GM21528 (cell line): ENCODE measurements around the gene MED7.
"Not testable (repeated sequence)": the region's sequence is repeated elsewhere in the genome, so short reads cannot be mapped to it uniquely, and the experiment has no call there.

Experiments used
- ATAC-seq: cut with Tn5 transposase; IDR thresholded peaks from one replicate; pipeline ENCODE4 v1.9.1; 2021; ENCODE audit warnings: mild to moderate bottlenecking, moderate library complexity; ENCODE audit not compliant: unreplicated experiment, low FRiP score

Gene MED7, protein sequence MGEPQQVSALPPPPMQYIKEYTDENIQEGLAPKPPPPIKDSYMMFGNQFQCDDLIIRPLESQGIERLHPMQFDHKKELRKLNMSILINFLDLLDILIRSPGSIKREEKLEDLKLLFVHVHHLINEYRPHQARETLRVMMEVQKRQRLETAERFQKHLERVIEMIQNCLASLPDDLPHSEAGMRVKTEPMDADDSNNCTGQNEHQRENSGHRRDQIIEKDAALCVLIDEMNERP

GRCh38 chr5:157142317-157143126 lies at the start of gene MED7:
Gene MED7, minus strand, starts transcription at chr5:157142865. Its CDS starts 3,434 bp downstream, at chr5:157139431.
- peak; percentile 100 for ATAC-seq

GRCh38 chr5:157189223-157189622 lies 46.6 kb upstream of the MED7 start:
- ATAC-seq = no peak

- ATAC-seq = no peak
Observed at GRCh38 chr5:157188270-157188669, 45.6 kb upstream of the MED7 start.

DNA sequence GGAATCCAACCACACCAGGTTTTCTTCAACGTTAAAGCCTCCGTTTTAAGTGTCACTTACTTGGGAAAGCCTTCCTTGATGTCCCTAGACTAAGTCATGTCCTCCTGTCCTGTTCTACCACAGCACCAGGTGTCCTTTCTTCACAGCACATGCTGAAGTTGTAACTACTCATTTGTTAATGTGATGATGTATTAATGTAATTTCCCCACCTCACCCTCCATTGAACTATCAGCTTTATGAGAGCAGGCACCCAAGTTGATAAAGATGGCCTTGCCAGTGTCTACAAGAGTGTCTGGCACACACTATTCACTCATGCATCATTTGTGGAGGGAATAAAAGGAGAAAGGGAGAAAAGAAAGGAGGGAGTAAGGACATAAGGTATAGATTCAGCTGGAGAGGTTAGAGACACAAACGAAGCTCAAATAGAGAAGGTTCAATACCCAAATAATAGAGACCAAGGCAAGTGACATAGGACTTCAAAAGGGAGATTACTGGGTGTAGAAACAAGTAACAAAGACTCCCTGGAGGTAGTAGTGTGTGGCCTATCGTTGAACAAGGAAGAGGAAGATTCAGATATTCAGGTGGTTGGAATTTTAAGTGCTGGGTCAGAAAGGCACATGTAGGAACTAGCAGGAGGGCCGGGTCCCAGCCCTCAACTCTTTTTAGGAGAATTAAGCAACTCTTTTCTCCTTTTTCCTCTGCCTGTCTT lies 44.5 kb upstream of the MED7 start:
- ATAC-seq = no peak

DNA sequence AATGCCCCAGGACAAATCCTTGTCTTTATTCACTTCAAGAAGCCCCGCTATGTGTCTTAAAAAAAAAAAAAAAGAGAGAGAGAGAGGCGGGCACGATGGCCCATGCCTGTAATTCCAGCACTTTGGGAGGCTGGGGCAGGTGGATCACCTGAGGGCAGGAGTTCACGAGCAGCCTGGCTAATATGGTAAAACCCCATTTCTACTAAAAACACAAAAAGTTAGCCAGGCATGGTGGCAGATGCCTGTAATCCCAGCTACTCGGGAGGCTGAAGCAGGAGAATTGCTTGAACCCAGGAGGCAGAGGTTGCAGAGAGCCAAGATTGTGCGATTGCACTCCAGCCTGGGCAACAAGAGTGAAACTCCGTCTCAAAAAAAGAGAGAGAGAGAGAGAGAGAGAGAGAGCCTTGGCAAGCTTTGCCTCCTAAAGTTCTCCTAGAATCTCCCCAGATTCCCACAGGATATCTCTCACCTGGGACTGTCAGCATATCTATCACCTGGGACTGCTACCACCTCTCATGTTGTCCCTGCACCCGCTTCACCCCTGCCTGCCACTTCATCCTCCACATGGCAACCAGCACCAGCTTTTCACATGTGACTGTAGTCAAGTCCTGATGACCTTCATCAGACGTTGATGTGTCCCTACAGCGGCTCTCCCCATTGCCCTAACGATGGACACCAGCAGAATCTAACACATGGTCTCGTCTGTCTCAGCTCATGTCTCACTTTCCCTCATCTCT lies 43.8 kb upstream of the MED7 start:
- no peak for ATAC-seq

GRCh38 chr5:157185122-157185521 lies 42.5 kb upstream of the MED7 start:
- ATAC-seq = not testable (repeated sequence)

GRCh38 chr5:157184117-157184670 lies 41.5 kb upstream of the MED7 start:
- ATAC-seq = no peak

DNA sequence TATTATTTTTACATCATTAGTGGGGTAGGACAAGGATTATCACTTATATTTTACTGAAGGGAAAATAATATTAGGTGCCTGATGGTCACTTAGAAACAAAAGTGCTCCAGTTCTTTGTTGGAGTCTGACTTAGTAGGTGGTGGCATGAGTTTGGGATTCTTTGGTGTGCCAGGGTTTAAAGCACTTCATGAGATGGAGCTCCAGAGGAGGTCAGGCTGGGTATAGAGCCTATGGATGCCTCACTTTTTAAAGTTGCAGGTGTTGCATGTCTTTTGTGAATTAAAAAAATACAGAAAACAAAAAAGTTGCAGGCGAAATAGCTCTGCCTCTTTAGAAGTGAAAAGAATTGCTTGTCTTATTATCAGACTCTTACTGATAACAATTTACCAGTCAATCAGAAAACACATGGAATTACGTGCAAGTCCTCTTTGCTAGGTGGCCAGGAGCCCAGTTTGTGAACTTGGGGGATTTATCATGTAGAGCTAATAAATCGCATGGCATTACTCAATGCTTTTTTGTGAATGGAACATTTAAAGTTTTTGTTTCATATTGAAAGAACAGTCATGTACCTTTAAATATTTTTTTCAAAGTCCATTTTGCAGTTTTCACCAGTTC lies 39.6 kb upstream of the MED7 start:
- ATAC-seq = no peak

- no peak for ATAC-seq
Observed at GRCh38 chr5:157180374-157181264, 38.0 kb upstream of the MED7 start, which contains the start of gene ITK. Gene ITK, plus strand, starts transcription at chr5:157180840. Its CDS starts 138 bp downstream, at chr5:157180978.

GRCh38 chr5:157178966-157179365 lies 36.3 kb upstream of the MED7 start:
- no peak for ATAC-seq

- no peak for ATAC-seq
Observed at GRCh38 chr5:157177953-157178352, 35.3 kb upstream of the MED7 start.

DNA sequence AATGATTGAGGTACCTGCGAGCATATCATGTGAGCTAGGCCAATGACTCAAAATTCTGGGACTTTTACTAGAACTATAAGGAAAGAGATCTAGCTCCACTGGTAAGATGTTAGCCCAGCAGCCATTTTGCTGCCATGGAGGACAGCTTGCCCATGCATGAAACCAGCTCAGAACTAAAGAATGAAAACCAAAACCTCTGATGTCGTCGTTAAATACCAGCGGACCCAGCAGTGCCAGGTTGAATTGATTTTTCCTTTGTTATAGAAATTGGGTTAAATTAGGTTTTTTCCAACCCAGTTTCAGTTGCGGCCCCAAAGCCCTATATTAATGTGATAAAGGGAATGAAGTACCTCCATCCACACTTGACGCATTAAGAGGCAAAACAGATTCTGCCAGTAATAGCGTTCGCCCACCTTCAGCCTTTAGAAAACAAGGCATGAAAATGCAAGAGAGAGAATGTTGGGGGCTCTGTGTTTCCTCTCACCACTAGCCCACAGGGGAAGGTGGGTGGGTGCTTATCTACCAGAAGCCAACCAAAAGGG lies 32.5 kb upstream of the MED7 start:
- no peak for ATAC-seq

DNA sequence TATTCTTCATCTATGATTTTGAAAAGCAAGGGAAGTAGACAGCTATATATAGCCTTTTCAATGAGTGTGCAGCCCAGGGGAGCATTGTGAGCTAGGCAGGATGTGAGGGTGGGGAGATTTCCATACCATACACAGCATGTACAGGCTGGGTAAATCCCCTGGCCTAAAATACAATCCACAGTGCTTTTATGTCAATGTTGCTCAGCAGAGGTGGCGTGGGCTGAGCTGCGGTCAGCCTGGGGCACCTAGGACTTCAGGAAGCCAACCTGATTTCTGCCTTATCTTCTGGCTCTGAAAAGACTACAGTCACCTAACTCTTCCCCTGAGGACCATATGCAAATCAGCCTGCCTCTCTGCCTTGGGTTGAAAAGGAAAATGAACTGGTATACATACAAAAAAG lies 29.7 kb upstream of the MED7 start:
- peak; percentile 99 for ATAC-seq

DNA sequence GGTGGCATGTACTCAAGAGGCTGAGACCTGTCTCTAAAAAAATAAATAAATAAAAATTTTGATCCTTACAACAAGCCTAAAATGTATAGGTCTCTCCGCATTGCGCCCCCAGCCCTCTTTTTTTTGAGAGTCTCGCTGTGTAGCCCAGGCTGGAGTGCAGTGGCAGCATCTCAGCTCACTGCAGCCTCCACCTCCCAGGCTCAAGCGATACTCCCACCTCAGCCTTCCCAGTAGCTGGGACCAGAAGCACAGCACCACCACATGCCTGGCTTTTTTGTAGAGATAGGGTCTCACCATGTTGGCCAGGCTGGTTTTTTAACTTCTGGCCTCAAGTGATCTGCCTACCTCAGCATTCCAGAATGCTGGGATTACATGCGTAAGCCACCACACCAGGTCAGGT lies 25.6 kb upstream of the MED7 start:
- ATAC-seq = no peak

DNA sequence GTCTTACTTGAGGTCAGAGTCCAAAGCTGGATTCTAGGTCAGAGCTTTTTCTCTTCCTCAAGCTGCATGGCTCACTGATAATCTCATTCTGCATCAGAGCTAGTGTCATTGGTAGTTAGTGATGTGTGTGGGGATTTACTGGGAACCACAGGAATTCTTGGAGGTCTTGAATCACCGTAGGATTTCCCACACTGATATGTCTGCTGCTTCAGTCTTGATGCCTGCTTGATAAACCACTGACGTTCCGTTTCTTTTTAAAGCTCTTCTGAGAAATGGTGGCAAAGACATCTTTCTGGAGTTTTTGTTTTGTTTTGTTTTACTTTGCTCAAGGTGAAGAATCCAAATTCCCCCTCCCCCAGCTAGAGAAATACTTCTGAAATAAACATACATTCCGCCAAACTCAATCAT lies 24.6 kb upstream of the MED7 start:
- no peak for ATAC-seq

GRCh38 chr5:157166214-157167213 lies 23.8 kb upstream of the MED7 start, which contains the start of gene GARIN3:
Gene GARIN3, minus strand, starts transcription at chr5:157166264. Its CDS starts 96 bp downstream, at chr5:157166168.
- no peak for ATAC-seq

DNA sequence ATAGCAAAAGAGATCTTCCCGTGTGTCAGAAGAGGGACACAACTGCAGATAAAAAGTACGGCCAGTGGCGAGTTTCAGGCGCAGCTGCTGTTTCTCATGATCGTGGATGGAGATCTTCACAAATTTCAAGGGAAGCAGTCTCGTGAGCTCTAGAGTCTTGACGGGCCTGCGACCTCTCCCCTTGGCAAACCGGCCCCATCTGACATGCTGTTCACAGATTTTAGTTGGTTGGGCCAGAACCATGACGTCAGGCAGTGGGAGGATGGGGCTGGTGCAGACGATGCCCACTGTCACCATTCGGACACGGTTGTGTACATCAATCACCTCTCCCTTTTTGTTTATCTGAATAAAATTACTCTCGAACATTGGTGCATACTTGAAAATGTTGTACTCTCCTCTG lies 23.0 kb upstream of the MED7 start:
- ATAC-seq = no peak
